HCT116 (cell line): ENCODE results near the gene MEG3. TPM values are rescaled to one million over a fixed set of nuclear protein-coding genes. Genes with fewer than 3 reads are reported as not detected.

Source experiments
- ATAC-seq: fragments of 200-7000 bp; cut with Tn5 transposase; 2 replicates; pipeline ENCODE4 v1.9.1; 2020; ENCODE audit warnings: mild to moderate bottlenecking, moderate library complexity
- BruUV-seq: library from RNA; stranded (reverse); fragments of 400-500 nt; replicated peaks from 2 replicates; lab custom pipeline; 2021; lab: Mats Ljungman, UMichigan
- CTCF ChIA-PET: fragments of 300-600 bp; sonication (Branson Sonifier 250); formaldehyde crosslinking; loops from one replicate; lab custom pipeline; 2021; ENCODE audit warnings: antibody characterized with exemption; lab: Charles Lee
- POLR2A ChIA-PET: fragments of 300-600, 350-600 bp; sonication (Branson Sonifier 250); formaldehyde crosslinking; loops from one replicate; lab custom pipeline; 2021; ENCODE audit warnings: antibody characterized with exemption; lab: Charles Lee
- RAD21 ChIA-PET, 2 experiments: fragments of 300-600 bp; sonication (Branson Sonifier 250); formaldehyde crosslinking; loops; one replicate each; lab custom pipeline; 2023; ENCODE audit warnings: low total read pairs in 2 of 2; ENCODE audit not compliant: uncharacterized antibody in 2 of 2, unreplicated experiment in 2 of 2, low non-redundant PET in 1 of 2; lab: Charles Lee
- DNase-seq: peaks from one replicate; pipeline ENCODE4 v3.0.0-alpha.2; 2010; ENCODE audit warnings: low read depth, low spot score
- H2AFZ ChIP-seq: fragments of 200-600 bp; shearing (Covaris generic), sonication (generic); 2 replicates; pipeline ENCODE4 v1.6.1; 2017; ENCODE audit warnings: low read depth, mixed run types, mixed read lengths, antibody characterized with exemption, low read length; ENCODE audit not compliant: poor library complexity, severe bottlenecking
- H3K27ac ChIP-seq: 2 replicates; pipeline ENCODE4 v1.5.1; 2012; ENCODE audit warnings: low read depth, low read length
- H3K27me3 ChIP-seq: fragments of 200-600 bp; sonication (generic); 2 replicates; pipeline ENCODE4 v1.6.1; 2016; ENCODE audit warnings: mixed run types, low read length, mixed read lengths; ENCODE audit not compliant: insufficient read depth
- H3K36me3 ChIP-seq, 2 experiments: fragments of 200-500 bp in 1 of 2; fragments of 200-600 bp in 1 of 2; sonication (Bioruptor generic) in 1 of 2; sonication (generic) in 1 of 2; 2 replicates each; pipeline versions ENCODE4 v1.5.1 to v1.6.1; 2014 to 2016; ENCODE audit warnings: low read length in 2 of 2, inconsistent platforms in 1 of 2, mixed read lengths in 1 of 2, mixed run types in 1 of 2; ENCODE audit not compliant: insufficient read depth in 2 of 2, control insufficient read depth in 1 of 2
- H3K4me1 ChIP-seq, 2 experiments: fragments of 200-600 bp in 1 of 2; sonication (generic) in 1 of 2; 2 replicates each; pipeline versions ENCODE4 v1.5.1 to v1.6.1; 2012 to 2017; ENCODE audit warnings: low read length in 2 of 2, inconsistent platforms in 1 of 2, mild to moderate bottlenecking in 1 of 2, mixed read lengths in 1 of 2, mixed run types in 1 of 2, moderate library complexity in 1 of 2; ENCODE audit not compliant: insufficient read depth in 2 of 2, control insufficient read depth in 1 of 2
- H3K4me2 ChIP-seq: fragments of 200-600 bp; sonication (generic); 2 replicates; pipeline ENCODE4 v1.6.1; 2017; ENCODE audit warnings: mixed run types, low read length, mixed read lengths
- H3K4me3 ChIP-seq, 2 experiments: fragments of 200-600 bp in 1 of 2; sonication (generic) in 1 of 2; replicated peaks in 1 of 2; 2 replicates each; pipeline ENCODE4 v1.5.1; 2011 to 2016; ENCODE audit warnings: low read length in 2 of 2, control low read depth in 1 of 2, low read depth in 1 of 2, mild to moderate bottlenecking in 1 of 2, mixed read lengths in 1 of 2, mixed run types in 1 of 2
- H3K79me2 ChIP-seq: fragments of 200-600 bp; sonication (generic); 2 replicates; pipeline ENCODE4 v1.6.1; 2017; ENCODE audit warnings: mild to moderate bottlenecking, mixed run types, low read length, moderate library complexity, mixed read lengths; ENCODE audit not compliant: insufficient read depth
- H3K9ac ChIP-seq: fragments of 200-600 bp; sonication (generic); 2 replicates; pipeline ENCODE4 v1.6.1; 2016; ENCODE audit warnings: low read length, mixed read lengths
- H3K9me2 ChIP-seq: fragments of 200-600 bp; sonication (generic), shearing (Covaris generic); 2 replicates; pipeline ENCODE4 v1.6.1; 2017; ENCODE audit warnings: mixed run types, mild to moderate bottlenecking, moderate library complexity; ENCODE audit not compliant: insufficient read depth
- H3K9me3 ChIP-seq, 2 experiments: fragments of 200-500 bp in 1 of 2; fragments of 200-600 bp in 1 of 2; sonication (Bioruptor generic) in 1 of 2; sonication (generic) in 1 of 2; 2 replicates each; pipeline ENCODE4 v1.6.1; 2014 to 2017; ENCODE audit warnings: low read length in 2 of 2, mixed read lengths in 2 of 2, inconsistent platforms in 1 of 2, low read depth in 1 of 2, mild to moderate bottlenecking in 1 of 2, mixed run types in 1 of 2, moderate library complexity in 1 of 2; ENCODE audit not compliant: control insufficient read depth in 1 of 2, insufficient read depth in 1 of 2
- H4K20me1 ChIP-seq: fragments of 200-600 bp; sonication (generic), shearing (Covaris generic); 2 replicates; pipeline ENCODE4 v1.6.1; 2017; ENCODE audit warnings: mixed run types, mild to moderate bottlenecking, moderate library complexity; ENCODE audit not compliant: insufficient read depth
- CEBPB ChIP-seq: IDR thresholded peaks from 2 replicates; pipeline ENCODE4 v1.6.1; 2012; ENCODE audit warnings: low read depth
- CTCF ChIP-seq, 3 experiments: fragments of 200-600 bp in 1 of 3; sonication (generic) in 1 of 3; IDR thresholded peaks in 2 of 3; conservative IDR thresholded peaks in 1 of 3; 2 replicates each; pipeline ENCODE4 v1.5.1; 2012 to 2017; ENCODE audit warnings: low read depth in 2 of 3, low read length in 2 of 3, antibody characterized with exemption in 1 of 3, borderline replicate concordance in 1 of 3, control low read depth in 1 of 3, mild to moderate bottlenecking in 1 of 3, mixed read lengths in 1 of 3, mixed run types in 1 of 3, moderate library complexity in 1 of 3; ENCODE audit not compliant: insufficient read depth in 1 of 3
- EGR1 ChIP-seq: IDR thresholded peaks from 2 replicates; pipeline ENCODE4 v1.6.1; 2012; ENCODE audit warnings: low read depth
- ELF1 ChIP-seq: IDR thresholded peaks from 2 replicates; pipeline ENCODE4 v1.6.1; 2012; ENCODE audit warnings: low read depth, borderline replicate concordance
- EZH2phosphoT487 ChIP-seq: fragments of 200-600 bp; IDR thresholded peaks from 2 replicates; pipeline ENCODE4 v1.6.1; 2018; ENCODE audit warnings: antibody characterized with exemption, borderline replicate concordance
- FOSL1 ChIP-seq: IDR thresholded peaks from 2 replicates; pipeline ENCODE4 v1.6.1; 2012; ENCODE audit warnings: low read depth
- MAX ChIP-seq: IDR thresholded peaks from 2 replicates; pipeline ENCODE4 v1.6.1; 2012
- POLR2A ChIP-seq: IDR thresholded peaks from 2 replicates; pipeline ENCODE4 v1.7.0; 2011; ENCODE audit warnings: borderline replicate concordance; ENCODE audit not compliant: insufficient read depth, insufficient read length; ENCODE audit errors: extremely low read depth
- POLR2AphosphoS5 ChIP-seq: IDR thresholded peaks from 2 replicates; pipeline ENCODE4 v1.6.1; 2011; ENCODE audit warnings: mild to moderate bottlenecking, low read depth, low read length, moderate library complexity
- RAD21 ChIP-seq: IDR thresholded peaks from 2 replicates; pipeline ENCODE4 v1.6.1; 2012; ENCODE audit warnings: low read depth, mild to moderate bottlenecking
- REST ChIP-seq: IDR thresholded peaks from 2 replicates; pipeline ENCODE4 v1.6.1; 2012; ENCODE audit warnings: low read depth
- TCF7L2 ChIP-seq: IDR thresholded peaks from 2 replicates; pipeline ENCODE4 v1.7.0; 2011; ENCODE audit warnings: borderline replicate concordance, inconsistent platforms; ENCODE audit not compliant: insufficient read depth, insufficient read length; ENCODE audit errors: extremely low read depth
- YY1 ChIP-seq: IDR thresholded peaks from 2 replicates; pipeline ENCODE4 v1.6.1; 2011; ENCODE audit warnings: low read length, low read depth, moderate library complexity, mild to moderate bottlenecking; ENCODE audit not compliant: insufficient replicate concordance; ENCODE audit errors: extremely low read depth
- ZBTB33 ChIP-seq: IDR thresholded peaks from 2 replicates; pipeline ENCODE4 v1.6.1; 2011; ENCODE audit warnings: mild to moderate bottlenecking, low read length, moderate library complexity; ENCODE audit not compliant: insufficient replicate concordance; ENCODE audit errors: extremely low read depth
- ZFX ChIP-seq: fragments of 450-650 bp; IDR thresholded peaks from 2 replicates; pipeline ENCODE4 v1.6.1; 2017
- intact Hi-C: fragments of 100-400 bp; cut with micrococcal nuclease; formaldehyde crosslinking; loops from 2 replicates; pipeline ENCODE4 v1.10.0; 2022
- total RNA-seq: library from RNA; stranded (reverse); gene quantifications from one replicate; pipeline ENCODE4 v1.2.1, GENCODE V29; 2021; ENCODE audit not compliant: unreplicated experiment
- TF ChIP-seq, protein P1 (sequence below): IDR thresholded peaks from 2 replicates; pipeline ENCODE4 v1.6.1; 2012

Gene MEG3
- total RNA-seq, 1 experiment from 2014 or later, result 2.5 TPM

DNA sequence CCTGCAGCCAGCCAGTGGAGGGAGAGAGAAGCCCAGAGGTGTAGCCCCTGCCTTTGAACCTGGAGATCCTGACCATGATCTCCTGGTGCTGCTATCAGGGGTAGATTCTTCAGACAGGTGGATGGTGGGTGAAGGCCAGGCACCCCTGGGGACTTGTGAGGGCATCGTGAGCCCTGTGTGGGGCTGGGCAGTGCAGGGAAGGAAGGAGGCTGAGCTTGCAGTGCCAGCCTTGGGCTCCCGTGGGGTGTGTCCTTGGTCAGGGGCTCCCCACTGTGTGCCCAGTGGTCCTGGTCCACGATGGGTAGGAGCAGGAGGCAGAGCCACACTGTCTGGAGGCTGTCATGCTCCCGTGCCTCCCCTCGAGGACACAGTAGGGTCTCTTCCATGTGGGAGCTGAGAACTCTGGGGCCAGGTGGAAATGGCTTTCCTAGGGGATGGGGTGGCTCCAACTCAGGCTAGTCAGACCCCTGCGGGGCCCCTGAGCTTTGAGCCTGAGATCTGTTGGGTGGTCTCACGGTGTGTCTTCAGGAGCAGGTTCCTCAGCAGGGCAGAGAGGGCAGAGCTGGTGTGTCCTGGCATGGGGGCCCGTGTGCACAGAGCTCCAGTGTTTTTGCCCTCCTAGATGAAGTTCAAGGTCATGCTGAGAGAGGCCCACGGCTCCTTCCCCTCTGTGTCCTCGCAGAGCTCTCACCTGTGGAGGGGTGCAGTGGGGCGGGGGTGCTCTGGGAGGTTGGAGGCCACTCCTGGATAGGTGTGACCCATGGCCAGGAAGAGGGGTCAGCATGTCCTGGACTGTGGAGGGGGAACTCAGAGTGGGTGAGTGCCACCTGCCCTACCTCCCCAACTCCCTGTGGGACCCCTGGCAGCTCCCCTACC, 52.6 kb downstream of the MEG3 start (continued):
- no peak for TF ChIP-seq REST
- no peak for TF ChIP-seq FOSL1
- no peak for TF ChIP-seq EGR1
- no peak for TF ChIP-seq EZH2phosphoT487
- no peak for TF ChIP-seq ELF1

- Histone ChIP-seq H3K27me3 (no peaks in the 10 kb centered on the region), H3K79me2 (no peaks in the 10 kb centered on the region), H4K20me1 (no peaks in the 10 kb centered on the region), H2AFZ (no peak overlapping the region), H3K4me2 (no peak overlapping the region), H3K9me3 (no peaks in the 10 kb centered on the region), H3K4me3 (no peak overlapping the region), H3K9ac (no peak overlapping the region), H3K4me1 (no peaks in the 10 kb centered on the region), H3K9me2 (no peaks in the 10 kb centered on the region), H3K36me3 (no peaks in the 10 kb centered on the region), H3K27ac (no peak overlapping the region)
- POLR2A ChIA-PET, result no interaction called here
- CTCF ChIA-PET, result no interaction called here
- RAD21 ChIA-PET, result no interaction called here
- TF ChIP-seq ELF1 (no peak), ZBTB33 (no peak), CTCF (IDR thresholded peaks at IDR 0.05 in 2 of 3, conservative IDR thresholded peaks at IDR 0.05 in 1 of 3; ENCODE audit: borderline replicate concordance in 1 of 3, insufficient read depth in 1 of 3, low read depth in 2 of 3, low read length in 2 of 3) (no peak), TCF7L2 (no peak), POLR2A (no peak), MAX (no peak), EGR1 (no peak), RAD21 (no peak), YY1 (no peak), POLR2AphosphoS5 (no peak), CEBPB (no peak), ZFX (no peak)
- TF ChIP-seq, protein P1, sequence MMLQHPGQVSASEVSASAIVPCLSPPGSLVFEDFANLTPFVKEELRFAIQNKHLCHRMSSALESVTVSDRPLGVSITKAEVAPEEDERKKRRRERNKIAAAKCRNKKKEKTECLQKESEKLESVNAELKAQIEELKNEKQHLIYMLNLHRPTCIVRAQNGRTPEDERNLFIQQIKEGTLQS, result no peak
- intact Hi-C loops, result no loop called here
- no TSS peak for BruUV-seq
- DNase-seq (no peak), ATAC-seq (no peak)
These were observed 53.3 kb downstream of the MEG3 start for GRCh38 chr14:100879194-100879593.
